Measurements from ENCODE around the gene SIGLEC14.

The SIGLEC14 gene

GRCh38 chr19:51593969-51594773, 52.5 kb downstream of the SIGLEC14 start:
- peaks cover 10% of the 10 kb centered on the region for H3K36me3 Mint-ChIP-seq (ENCODE audit: low read depth)
- intact Hi-C loops (cut with micrococcal nuclease) = loop anchor here (1.0 kb wide), 1 partner anchor 23 kb away; the partner anchor contains the start of gene ZNF175

GRCh38 chr19:51593138-51593890, 53.3 kb downstream of the SIGLEC14 start:
- peak overlapping the region; percentile 94 for H3K4me3 Mint-ChIP-seq
- H3K36me3 Mint-ChIP-seq (ENCODE audit: low read depth) = peaks cover 10% of the 10 kb centered on the region
- intact Hi-C loops (cut with micrococcal nuclease) = no loop called here
- peaks cover 33% of the 10 kb centered on the region for H3K4me1 Mint-ChIP-seq (ENCODE audit: low read depth)
- peak overlapping the region; percentile 87 for H3K27ac Mint-ChIP-seq
- H3K27me3 Mint-ChIP-seq = peaks cover 7% of the 10 kb centered on the region
- H3K9me3 Mint-ChIP-seq = peaks cover 1% of the 10 kb centered on the region

More at GRCh38 chr19:51593969-51594773, 52.5 kb downstream of the SIGLEC14 start:
- Mint-ChIP-seq H3K4me3 (peak overlapping the region; percentile 94), H3K4me1 (ENCODE audit: low read depth) (peaks cover 33% of the 10 kb centered on the region), H3K9me3 (no peaks in the 10 kb centered on the region), H3K27me3 (peaks cover 13% of the 10 kb centered on the region), H3K27ac (peak overlapping the region; percentile 87)
